Natural killer cell treated with Interleukin-12 subunit alpha and Interleukin-12 subunit beta and Interleukin-15 and Interleukin-18, amount 100 ng/mL, for 72 hours (primary cell): ENCODE data around the gene KRTAP1-5. TPM values are rescaled to one million over a fixed set of nuclear protein-coding genes. Genes with fewer than 3 reads are reported as not detected.
"Not testable (repeated sequence)": the region's sequence is repeated elsewhere in the genome, so short reads cannot be mapped to it uniquely, and the experiment has no call there.

Source experiments
- ATAC-seq, 2 donors: fragments of 150-1000 bp; cut with Tn5 transposase in 1 of 2; sonication (Bioruptor Pico), chemical (Tn5 transposase) in 1 of 2; 2 replicates each; pipeline ENCODE4 v1.10.0; 2021
- DNase-seq: peaks from one replicate; pipeline ENCODE4 v3.0.0; 2022; ENCODE audit warnings: low spot score
- H3K27ac Mint-ChIP-seq, 2 donors: 1 replicate in 1 of 2; 2 replicates in 1 of 2; pipeline ENCODE4 v1.8.0; 2022; ENCODE audit warnings: mixed read lengths in 2 of 2, mild to moderate bottlenecking in 1 of 2, moderate library complexity in 1 of 2
- H3K27me3 Mint-ChIP-seq, 2 donors: 1 replicate in 1 of 2; 2 replicates in 1 of 2; pipeline ENCODE4 v1.8.0; 2022; ENCODE audit warnings: mixed read lengths in 2 of 2
- H3K36me3 Mint-ChIP-seq: one replicate; pipeline ENCODE4 v1.8.0; 2022; ENCODE audit warnings: mixed read lengths
- H3K4me1 Mint-ChIP-seq, 2 donors: 1 replicate in 1 of 2; 2 replicates in 1 of 2; pipeline ENCODE4 v1.8.0; 2022; ENCODE audit warnings: low read depth in 2 of 2, mixed read lengths in 2 of 2, mild to moderate bottlenecking in 1 of 2
- H3K4me3 Mint-ChIP-seq: one replicate; pipeline ENCODE4 v1.8.0; 2022; ENCODE audit warnings: mixed read lengths
- H3K9me3 Mint-ChIP-seq: 2 replicates; pipeline ENCODE4 v1.8.0; 2022; ENCODE audit warnings: mixed read lengths
- total RNA-seq, 2 donors: library from RNA; stranded (reverse); gene quantifications; one replicate each; pipeline ENCODE4 v1.2.3, GENCODE V29; 2022

Gene KRTAP1-5
- total RNA-seq, 2 donors from 2014 or later = not detected

GRCh38 chr17:41059276-41060051, 32.5 kb upstream of the KRTAP1-5 start:
- peak in 1 of 2 donors; percentile 40 for ATAC-seq
- H3K36me3 Mint-ChIP-seq, H3K4me1 Mint-ChIP-seq, H3K4me3 Mint-ChIP-seq, H3K27ac Mint-ChIP-seq, DNase-seq, H3K9me3 Mint-ChIP-seq: not testable (repeated sequence)
- peaks cover 35 to 60% of the 10 kb centered on the region in 2 donors for H3K27me3 Mint-ChIP-seq

DNA sequence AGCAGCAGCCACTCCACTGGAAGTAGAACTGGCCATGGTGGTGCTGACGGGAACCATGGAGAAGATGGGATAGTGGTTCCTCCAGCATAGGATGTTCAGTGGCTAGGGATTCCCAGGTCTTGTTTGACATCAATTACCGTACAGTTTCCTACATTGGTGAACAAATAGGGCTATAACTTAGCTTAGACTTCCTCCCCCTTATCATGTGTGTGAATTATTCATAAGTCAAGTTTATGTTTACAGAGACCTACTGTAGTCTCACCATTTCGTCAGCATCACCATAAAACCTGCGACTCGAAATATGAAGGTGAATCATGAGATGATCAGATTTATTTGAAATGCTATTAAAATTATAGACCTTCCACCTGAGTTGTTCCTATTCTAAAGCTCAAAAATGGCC, 31.7 kb upstream of the KRTAP1-5 start:
- no peak overlapping the region for H3K4me3 Mint-ChIP-seq
- H3K27ac Mint-ChIP-seq = no peak overlapping the region
- ATAC-seq = no peak
- no peaks in the 10 kb centered on the region for H3K4me1 Mint-ChIP-seq
- no peak for DNase-seq
- peaks cover 35 to 60% of the 10 kb centered on the region in 2 donors for H3K27me3 Mint-ChIP-seq
- peaks cover 4% of the 10 kb centered on the region for H3K36me3 Mint-ChIP-seq
- no peaks in the 10 kb centered on the region for H3K9me3 Mint-ChIP-seq

GRCh38 chr17:41057547-41057946, 30.5 kb upstream of the KRTAP1-5 start:
- H3K4me3 Mint-ChIP-seq = no peak overlapping the region

DNA sequence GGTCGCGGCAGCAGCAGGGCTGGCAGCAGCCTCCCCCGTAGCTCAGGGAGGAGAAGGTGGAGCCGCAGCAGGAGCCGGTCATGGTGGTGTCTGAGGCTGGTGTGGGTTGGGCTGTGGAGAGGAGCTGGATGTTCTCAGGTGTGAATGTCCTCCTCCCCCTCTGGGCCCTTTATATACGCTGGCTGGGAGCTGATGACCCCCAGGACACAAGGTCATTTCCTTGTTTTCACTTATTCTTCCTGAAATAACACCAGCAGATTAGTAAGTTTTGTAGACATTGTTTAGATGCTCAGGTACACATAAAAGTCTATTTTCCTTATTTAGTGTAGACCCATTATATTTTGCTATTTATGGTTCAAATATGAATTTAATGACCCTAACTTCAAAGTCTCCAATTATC, 28.1 kb upstream of the KRTAP1-5 start, which contains the start of gene KRTAP2-2:
TSS of gene KRTAP2-2 (minus strand) at position 101 of the 400 bp plus-strand sequence. CDS start at position 82, 19 bp downstream.
- H3K36me3 Mint-ChIP-seq = not testable (repeated sequence)

More at GRCh38 chr17:41057547-41057946, 30.5 kb upstream of the KRTAP1-5 start:
- DNase-seq (no peak), ATAC-seq (no peak)
- Mint-ChIP-seq H3K9me3 (no peaks in the 10 kb centered on the region), H3K27ac (no peak overlapping the region), H3K27me3 (peaks cover 37 to 71% of the 10 kb centered on the region in 2 donors), H3K36me3 (peaks cover 4% of the 10 kb centered on the region), H3K4me1 (no peaks in the 10 kb centered on the region)

GRCh38 chr17:41054556-41054955, 27.5 kb upstream of the KRTAP1-5 start:
- H3K36me3 Mint-ChIP-seq, H3K9me3 Mint-ChIP-seq, H3K4me3 Mint-ChIP-seq, DNase-seq, H3K4me1 Mint-ChIP-seq, H3K27ac Mint-ChIP-seq: not testable (repeated sequence)
- peak in 1 of 2 donors; percentile 36 for ATAC-seq
- peaks cover 27 to 52% of the 10 kb centered on the region in 2 donors for H3K27me3 Mint-ChIP-seq

More for the DNA sequence above, 28.1 kb upstream of the KRTAP1-5 start, which contains the start of gene KRTAP2-2:
- not testable (repeated sequence) for H3K4me3 Mint-ChIP-seq, H3K27ac Mint-ChIP-seq, H3K4me1 Mint-ChIP-seq, ATAC-seq, DNase-seq, H3K9me3 Mint-ChIP-seq
- H3K27me3 Mint-ChIP-seq = peaks cover 26 to 54% of the 10 kb centered on the region in 2 donors

DNA sequence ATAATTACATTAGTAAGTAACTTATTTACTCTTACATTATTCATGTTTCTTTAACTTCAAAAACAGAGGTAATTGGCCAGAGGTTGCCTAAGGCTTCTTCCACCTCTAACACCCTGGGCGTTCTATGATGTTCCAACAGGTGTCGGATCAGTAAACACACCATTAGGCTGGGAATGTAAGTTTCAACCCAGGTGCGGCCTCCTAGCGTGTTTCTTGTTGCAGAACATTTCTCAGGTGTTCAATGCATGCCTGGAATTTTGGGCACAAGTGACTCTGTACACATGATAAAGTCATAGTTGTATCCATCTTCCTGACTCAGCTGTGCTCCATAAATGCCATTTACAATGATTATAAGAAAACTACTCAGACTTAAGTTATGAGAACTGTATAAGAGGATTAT, 27.0 kb upstream of the KRTAP1-5 start:
- Mint-ChIP-seq H3K9me3 (no peaks in the 10 kb centered on the region), H3K27ac (no peak overlapping the region), H3K4me1 (peaks cover 2% of the 10 kb centered on the region in 2 donors), H3K27me3 (peaks cover 24 to 47% of the 10 kb centered on the region in 2 donors), H3K4me3 (no peak overlapping the region), H3K36me3 (peaks cover 4% of the 10 kb centered on the region)
- ATAC-seq (no peak), DNase-seq (no peak)

GRCh38 chr17:41052566-41052965, 25.6 kb upstream of the KRTAP1-5 start:
- ATAC-seq = no peak
- Mint-ChIP-seq H3K9me3 (no peaks in the 10 kb centered on the region), H3K4me3 (no peak overlapping the region), H3K4me1 (peaks cover 4 to 5% of the 10 kb centered on the region in 2 donors), H3K36me3 (peaks cover 2% of the 10 kb centered on the region), H3K27ac (no peak overlapping the region), H3K27me3 (peaks cover 19 to 43% of the 10 kb centered on the region in 2 donors)
- no peak for DNase-seq

DNA sequence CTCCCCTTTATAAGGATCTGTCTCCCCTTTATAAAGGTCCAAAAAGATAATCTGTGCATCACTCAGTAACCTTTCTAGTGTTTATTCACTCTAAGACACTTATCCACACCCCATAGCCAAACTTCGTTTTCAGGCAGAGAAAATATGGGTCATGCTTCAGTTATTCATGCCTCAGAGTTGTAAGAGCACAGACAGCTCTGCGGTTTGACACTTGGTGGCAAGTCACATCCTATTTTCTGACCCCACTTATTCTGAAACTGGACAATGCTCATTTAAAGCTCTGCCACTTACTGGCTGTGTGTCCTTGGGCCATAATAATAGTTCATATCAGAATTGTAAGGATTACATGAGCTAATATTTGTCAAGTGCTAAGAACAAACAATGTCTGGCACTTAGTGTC, 22.1 kb upstream of the KRTAP1-5 start:
- Mint-ChIP-seq H3K27ac (no peak overlapping the region), H3K36me3 (no peaks in the 10 kb centered on the region), H3K4me1 (peaks cover 4 to 7% of the 10 kb centered on the region in 2 donors), H3K4me3 (no peak overlapping the region), H3K27me3 (peaks cover 21 to 40% of the 10 kb centered on the region in 2 donors), H3K9me3 (no peaks in the 10 kb centered on the region)
- ATAC-seq (no peak), DNase-seq (no peak)

- Mint-ChIP-seq H3K9me3 (peaks cover 2% of the 10 kb centered on the region), H3K4me3 (no peak overlapping the region), H3K4me1 (peaks cover 4 to 9% of the 10 kb centered on the region in 2 donors), H3K27ac (no peak overlapping the region), H3K36me3 (peaks cover 3% of the 10 kb centered on the region), H3K27me3 (peaks cover 24 to 33% of the 10 kb centered on the region in 2 donors)
- ATAC-seq = no peak
- DNase-seq = no peak
These were observed 21.4 kb upstream of the KRTAP1-5 start for GRCh38 chr17:41048441-41048840.

DNA sequence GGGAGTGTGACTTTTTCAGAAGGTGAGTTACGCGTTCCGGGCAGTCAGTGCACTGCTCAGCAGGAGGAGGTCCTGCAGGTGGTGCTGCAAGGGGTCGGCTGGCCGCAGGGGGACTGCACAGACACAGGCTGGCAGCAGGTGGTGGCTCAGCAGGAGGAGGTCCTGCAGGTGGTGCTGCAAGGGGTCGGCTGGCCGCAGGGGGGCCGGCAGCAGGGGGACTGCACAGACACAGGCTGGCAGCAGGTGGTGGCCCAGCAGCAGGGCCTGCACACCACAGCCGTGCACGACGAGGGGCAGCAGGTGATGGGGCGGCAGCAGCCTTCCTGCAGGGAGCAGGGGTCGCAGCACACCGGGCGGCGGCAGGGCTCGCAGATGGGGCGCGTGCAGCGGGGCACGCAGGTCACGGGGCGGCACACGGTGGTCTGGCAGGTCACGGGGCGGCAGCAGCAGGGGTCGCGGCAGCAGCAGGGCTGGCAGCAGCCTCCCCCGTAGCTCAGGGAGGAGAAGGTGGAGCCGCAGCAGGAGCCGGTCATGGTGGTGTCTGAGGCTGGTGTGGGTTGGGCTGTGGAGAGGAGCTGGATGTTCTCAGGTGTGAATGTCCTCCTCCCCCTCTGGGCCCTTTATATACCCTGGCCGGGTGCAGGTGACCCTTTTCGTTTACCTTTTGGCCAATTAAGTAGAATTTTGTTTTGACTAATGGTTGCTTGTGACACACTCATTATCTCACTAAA, 19.9 kb upstream of the KRTAP1-5 start, which contains the start of gene KRTAP2-1:
TSS of gene KRTAP2-1 (minus strand) at position 582 of the 731 bp plus-strand sequence. CDS start at position 533, 49 bp downstream.
- DNase-seq, H3K27ac Mint-ChIP-seq, H3K36me3 Mint-ChIP-seq, H3K4me3 Mint-ChIP-seq, H3K4me1 Mint-ChIP-seq, H3K9me3 Mint-ChIP-seq: not testable (repeated sequence)
- peak; percentile 24 to 52 for ATAC-seq
- peaks cover 26% of the 10 kb centered on the region in 2 donors for H3K27me3 Mint-ChIP-seq

DNA sequence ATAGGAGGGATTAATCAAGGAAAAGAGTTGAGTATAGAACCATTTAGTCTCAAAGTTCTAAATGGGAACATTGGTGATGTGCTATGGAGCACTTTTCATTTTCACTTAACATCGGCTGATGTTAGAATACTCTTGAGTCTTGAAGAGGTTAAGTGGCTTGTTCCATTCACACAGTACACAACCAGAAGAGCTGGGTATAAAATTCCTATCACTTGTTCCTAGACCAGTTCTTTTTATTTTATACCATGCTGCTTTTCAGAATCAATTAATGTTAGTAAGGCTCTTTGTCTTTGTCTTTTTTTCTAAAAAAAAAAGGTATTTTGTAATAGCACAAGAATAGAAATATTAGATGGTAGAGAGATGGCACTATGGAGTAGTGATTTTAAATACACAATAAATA, 15.9 kb upstream of the KRTAP1-5 start:
- Mint-ChIP-seq H3K9me3 (peaks cover 3% of the 10 kb centered on the region), H3K4me1 (peaks cover 0 to 4% of the 10 kb centered on the region in 2 donors), H3K27me3 (peaks cover 25 to 40% of the 10 kb centered on the region in 2 donors), H3K27ac (no peak overlapping the region), H3K36me3 (peaks cover 5% of the 10 kb centered on the region), H3K4me3 (no peak overlapping the region)
- DNase-seq (no peak), ATAC-seq (no peak)

DNA sequence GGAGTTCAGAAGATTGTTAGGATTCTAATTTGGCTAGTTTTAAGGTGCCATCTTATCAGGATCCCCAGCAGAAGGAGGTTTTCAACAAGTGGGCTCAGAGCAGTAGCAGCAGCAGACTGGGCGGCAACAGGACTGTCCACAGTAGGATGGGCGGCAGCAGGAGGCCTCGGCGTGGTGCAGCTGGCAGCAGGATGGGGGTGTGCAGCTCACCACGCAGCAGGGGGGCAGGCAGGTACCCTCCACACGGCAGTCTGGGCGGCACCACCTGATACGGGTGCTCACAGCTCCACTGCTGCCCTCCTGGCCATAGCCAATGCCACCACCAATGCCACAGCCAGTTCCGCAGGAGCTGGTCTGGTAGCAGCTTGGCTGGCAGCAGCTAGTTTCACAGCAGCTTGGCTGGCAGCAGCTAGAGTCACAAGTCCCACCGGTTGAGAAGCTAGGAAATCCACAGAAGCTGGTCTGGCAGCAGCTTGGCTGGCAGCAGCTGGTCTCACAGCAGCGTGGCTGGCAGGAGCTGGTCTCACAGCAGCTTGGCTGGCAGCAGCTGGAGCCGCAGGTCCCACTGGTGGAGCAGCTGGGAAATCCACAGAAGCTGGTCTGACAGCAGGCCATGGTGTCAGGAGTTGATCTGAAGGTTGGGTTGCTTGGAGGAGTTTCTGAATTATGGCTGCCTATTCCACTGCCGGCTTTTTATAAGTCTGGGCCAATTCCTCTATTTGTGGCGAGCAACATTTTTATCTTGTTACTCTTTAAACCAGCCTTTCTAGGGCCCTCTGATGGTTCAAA, 14.0 kb upstream of the KRTAP1-5 start, which contains the start of gene KRTAP1-1:
TSS of gene KRTAP1-1 (minus strand) at position 668 of the 789 bp plus-strand sequence. CDS start at position 615, 53 bp downstream.
- not testable (repeated sequence) for ATAC-seq, H3K27ac Mint-ChIP-seq, H3K9me3 Mint-ChIP-seq, DNase-seq, H3K4me3 Mint-ChIP-seq, H3K4me1 Mint-ChIP-seq, H3K36me3 Mint-ChIP-seq
- peaks cover 30 to 41% of the 10 kb centered on the region in 2 donors for H3K27me3 Mint-ChIP-seq

DNA sequence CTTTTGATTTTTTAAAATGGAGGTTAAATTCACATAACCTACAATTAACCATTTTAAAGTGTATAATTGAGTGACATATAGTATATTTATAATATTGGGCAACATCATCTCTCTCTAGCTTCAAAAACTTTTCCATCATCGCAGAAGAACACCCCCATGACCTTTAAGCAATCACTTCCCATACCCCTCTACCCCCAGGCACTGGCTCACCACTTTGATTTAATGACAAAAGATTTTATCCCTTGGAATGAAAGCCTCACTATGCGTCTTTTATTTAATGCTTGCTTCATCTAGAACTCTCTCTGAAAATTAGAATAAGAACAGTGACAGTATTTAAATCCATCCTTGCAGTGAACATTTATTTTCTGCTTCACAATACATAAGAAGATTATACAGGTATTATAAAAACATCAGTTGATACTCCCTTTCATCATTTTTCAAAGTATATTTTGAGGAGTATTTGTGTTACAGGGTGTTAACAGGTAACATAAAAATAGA, 10.9 kb upstream of the KRTAP1-5 start:
- Mint-ChIP-seq H3K9me3 (no peaks in the 10 kb centered on the region), H3K4me3 (no peak overlapping the region), H3K27ac (no peak overlapping the region), H3K27me3 (peaks cover 37 to 53% of the 10 kb centered on the region in 2 donors), H3K36me3 (no peaks in the 10 kb centered on the region), H3K4me1 (no peaks in the 10 kb centered on the region)
- no peak for ATAC-seq
- no peak for DNase-seq
